HG02938 (cell line): ENCODE measurements around the gene TAX1BP1.

Source experiments
- ATAC-seq: cut with Tn5 transposase; IDR thresholded peaks from one replicate; pipeline ENCODE4 v1.9.1; 2021; ENCODE audit warnings: mild to moderate bottlenecking, moderate library complexity; ENCODE audit not compliant: unreplicated experiment

The TAX1BP1 gene

DNA sequence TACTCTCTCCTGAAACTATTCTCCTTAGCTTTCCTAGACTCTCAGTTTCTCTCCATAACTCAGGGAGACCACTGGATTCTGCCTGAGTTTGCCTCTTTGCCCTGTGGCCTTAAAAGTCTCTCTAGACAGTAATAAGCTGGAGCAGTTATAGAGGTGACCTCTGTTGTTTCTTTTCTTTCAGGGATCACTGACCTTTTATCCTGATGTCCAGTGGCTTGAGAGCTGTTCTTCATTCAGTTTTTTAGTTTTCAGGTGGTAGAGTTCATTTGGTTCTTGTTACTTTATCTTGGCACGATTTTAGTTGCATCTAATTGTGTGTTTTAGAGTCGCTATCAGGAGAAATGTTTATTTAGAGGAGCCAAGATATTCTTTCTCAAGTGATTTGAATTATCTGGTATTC is 37.7 kb downstream of the TAX1BP1 start:
- ATAC-seq: no peak

DNA sequence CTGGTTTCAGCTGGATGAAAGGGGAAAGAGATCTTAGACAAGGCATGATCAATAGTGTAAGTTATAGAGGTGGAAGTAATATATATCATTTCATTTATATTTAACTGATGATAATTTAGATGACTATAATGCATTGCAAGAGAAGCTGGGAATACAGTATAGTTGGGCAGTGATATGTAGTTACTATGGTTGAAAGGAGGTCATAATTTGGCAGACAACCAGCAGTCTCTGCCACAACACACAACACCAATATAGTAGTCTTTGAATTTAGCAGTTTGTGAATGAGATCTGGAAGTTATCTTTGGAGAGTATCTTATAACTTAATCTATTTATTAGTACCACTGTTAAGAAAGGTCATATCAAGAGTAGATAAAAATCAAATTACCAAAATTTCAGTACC is 39.9 kb downstream of the TAX1BP1 start:
- ATAC-seq: no peak

DNA sequence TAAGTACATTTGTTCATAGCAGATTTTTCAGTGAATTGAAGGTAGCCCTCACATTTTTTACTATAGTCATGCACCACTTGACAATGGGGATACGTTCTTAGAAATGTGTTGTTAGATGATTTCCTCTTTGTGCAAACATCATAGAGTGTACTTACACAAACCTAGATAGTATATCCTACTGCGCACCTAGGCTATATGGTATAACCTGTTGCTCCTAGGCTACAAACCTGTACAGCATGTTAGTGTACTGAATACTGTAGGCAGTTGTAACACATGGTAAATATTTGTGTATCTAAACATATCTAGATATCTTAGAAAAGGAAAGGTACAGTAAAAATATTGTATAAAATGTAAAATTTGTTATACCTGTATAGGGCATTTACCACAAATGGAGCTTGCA is 41.2 kb downstream of the TAX1BP1 start:
- ATAC-seq: no peak

DNA sequence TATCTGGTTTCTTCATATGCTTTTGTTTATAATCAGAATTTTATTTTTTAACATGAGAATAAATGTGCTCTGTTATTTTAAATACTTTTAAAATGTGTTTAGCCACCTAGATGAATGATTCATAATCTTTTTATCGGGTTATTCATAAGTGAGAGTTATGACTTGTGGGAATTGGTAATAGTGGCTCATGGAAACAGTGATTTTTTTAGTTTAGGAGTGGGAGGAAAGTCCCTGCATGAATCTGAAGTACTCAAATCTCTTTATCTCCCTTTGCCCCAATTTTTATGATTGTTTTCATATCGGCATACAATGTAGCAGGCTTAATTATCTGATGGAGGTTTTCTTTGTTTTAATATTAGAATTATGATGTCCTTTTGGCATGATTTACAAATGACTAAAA is 42.9 kb downstream of the TAX1BP1 start:
- no peak for ATAC-seq

DNA sequence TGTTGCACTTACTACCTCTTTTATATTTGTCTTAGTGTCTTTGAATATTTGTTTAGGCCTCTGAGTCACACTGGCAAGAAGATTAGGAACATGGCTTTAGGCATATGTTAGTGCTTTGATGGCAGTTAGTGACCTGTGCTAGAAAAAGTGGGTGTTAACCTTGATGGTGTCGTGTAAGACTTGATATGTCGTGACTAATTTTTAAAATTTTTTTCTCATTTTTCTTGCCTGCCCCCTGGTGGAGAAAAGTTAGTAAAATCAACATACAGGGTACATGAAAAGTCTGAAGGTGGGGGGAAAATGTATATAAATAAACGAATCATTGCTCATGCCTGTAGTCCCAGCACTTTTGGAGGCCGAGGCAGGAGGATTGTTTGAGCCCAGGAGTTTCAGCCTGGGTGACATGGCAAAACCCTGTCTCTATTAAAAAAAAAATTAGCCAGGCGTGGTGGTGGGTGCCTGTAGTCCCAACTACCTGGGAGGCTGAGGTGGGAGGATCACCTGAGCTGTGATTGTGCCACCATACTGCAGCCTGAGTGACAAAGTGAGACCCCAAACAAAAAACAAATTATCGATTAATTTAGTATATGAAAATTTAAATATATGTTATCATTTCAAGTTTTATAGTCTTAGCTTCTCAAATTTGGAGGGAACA is 44.6 kb downstream of the TAX1BP1 start:
- ATAC-seq: no peak

DNA sequence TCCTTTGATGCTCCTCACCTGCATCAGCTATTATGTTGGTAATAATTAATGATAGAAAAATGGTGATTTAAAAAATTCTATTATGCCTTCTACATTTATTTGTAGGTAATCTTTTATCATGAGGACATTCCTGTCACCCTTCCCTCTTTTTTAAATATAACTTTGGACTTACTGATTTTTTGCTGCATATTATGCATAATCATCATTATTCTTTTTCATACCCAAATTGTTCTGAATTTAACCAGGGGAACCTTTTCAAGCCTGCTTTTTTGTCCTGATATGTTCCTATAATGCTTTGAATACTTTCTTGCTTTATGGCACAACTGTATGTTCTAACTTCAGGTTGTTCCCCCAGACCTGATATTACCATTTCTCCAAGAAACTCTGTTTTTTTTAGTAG is 48.5 kb downstream of the TAX1BP1 start:
- ATAC-seq: no peak

DNA sequence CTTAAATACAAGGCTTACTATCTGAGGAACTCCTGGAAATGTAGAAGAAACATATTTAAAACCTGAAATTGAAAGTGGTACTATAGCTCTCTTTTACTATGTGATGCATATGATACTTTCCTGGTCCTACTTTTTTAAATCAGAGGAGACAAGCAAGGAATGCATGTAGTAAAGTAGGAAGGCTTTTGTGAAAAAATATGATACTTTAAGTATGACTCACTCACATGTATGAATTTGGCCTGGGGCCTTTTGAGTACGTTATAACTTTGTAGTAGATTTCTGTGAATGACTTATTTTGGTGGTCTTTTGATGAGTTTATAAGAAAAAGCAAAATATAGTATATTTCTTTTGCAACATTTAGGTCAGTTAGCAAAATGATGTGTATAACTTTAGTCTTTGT is 53.8 kb downstream of the TAX1BP1 start:
- no peak for ATAC-seq

DNA sequence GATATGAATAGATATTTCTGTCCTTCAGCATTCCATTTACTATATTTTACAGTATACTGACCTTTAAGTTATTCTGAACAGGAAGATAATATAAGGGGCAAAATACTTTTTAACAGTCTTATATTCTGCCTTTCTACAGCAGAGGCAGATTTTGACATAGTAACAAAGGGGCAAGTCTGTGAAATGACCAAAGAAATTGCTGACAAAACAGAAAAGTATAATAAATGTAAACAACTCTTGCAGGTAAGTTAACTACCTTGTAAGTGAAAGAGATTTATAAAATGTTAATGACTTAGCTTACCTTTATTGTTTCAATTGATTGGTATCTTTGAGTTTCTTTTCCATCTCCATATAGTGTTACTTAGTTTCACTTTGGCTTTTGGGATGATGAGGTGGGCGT is 56.0 kb downstream of the TAX1BP1 start:
- ATAC-seq: no peak

DNA sequence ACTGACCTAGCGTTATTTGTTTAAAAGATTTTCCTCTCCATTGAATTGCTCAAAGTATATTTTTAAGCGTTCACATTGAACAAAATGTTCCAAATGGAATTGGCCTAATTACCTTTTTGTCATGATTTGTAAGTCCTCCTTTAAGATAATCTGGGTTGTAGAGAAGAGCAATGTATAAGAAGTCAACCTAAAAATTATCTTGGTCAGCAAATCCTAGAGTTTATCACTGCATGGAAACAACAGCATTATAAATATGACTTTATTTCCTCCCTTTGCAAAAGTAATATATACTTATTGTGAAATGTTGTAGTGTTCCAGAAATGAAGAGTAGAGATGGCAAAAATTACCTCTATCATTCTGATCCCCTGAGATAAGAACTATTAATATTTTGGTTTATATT is 59.2 kb downstream of the TAX1BP1 start:
- no peak for ATAC-seq

DNA sequence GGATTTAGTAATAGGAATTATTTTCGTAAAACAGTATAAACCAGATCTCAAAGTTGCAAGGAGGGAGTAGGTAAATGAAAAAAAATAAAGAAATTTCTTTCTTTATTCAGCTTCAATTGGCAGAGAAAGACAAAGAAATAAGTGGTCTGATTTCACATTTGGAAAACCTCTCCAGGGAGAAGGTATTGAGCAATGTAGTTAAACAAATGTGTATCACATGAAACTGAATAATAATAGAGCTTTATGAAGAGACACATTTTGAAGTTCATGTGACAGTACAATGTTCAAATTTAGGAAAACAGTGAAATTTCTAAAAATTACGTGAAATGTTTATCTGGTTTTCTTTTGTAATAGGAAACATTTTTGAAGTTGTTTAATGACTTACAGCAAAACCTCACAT is 63.0 kb downstream of the TAX1BP1 start:
- ATAC-seq: no peak

DNA sequence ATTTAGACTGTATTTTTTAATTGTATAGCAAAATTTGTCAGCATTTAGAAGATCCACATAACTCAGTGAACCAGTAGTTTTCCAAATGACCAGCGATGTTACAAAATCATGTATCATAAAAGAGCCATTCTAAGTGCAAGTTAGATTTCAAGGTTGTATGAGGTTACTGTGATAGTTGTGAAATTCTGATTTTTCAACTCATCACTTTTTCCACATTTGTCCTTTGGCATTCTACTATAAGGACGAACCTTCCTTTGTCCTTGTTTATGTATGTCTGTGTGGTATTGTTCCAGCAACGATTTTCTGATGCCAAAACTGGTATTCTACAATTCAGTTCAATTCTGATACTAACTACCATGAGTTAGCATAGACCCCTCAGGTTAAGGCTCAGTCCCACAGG is 64.2 kb downstream of the TAX1BP1 start:
- ATAC-seq: no peak

DNA sequence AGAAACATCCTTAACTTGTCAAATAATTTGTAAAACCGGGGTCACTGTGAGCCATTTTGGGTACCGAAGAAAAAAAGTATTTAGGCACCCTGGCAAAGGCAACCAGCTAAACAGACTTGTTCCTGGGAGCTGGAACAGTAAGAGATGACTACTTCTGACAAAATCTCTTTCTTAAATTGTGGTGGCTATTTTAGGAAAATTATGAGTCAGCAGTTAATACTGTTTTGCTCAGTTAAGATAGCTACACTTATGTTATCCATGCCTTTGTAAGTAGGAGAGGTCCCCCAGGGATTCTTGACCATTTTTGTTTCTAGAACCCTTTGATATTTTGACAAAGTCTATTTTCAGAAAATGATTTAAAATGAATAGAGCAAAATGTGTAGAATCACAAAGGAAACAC is 68.7 kb downstream of the TAX1BP1 start:
- no peak for ATAC-seq

DNA sequence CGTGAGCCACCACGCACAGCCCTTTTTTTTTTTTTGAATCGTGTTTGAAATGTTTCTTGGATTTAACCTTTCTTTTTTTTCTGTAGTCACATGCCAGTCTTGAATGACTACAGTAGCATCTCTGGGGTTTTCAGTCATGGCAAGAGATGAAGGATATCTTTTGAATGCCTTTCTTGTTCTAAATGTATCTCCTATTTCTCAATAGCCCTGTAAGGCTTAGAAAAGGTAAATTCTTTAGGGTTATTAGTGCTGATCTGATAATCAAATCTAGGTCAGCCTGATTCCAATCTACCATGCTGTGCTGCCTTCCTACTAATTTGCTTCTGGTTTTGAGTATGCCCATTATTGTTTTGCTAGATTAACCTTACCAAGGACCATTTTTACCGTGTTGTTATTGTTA is 70.2 kb downstream of the TAX1BP1 start:
- no peak for ATAC-seq

DNA sequence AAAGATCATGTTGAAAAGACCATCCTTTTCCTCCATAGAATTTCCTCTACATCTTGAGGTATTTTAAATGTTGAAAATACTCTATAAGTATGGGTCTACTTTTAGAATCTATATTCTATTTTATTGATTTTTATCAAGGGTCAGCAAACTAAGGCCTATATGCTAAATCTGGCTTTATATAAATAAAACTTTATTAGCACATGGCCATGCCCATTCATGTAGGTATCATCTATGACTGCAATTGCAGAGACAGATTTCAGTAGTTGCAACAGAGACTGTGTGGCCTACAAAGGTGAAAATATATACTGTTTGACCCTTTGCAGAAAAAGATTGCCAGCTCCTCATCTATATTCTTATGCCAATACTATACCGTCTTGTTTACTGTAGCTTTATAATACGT is 72.7 kb downstream of the TAX1BP1 start:
- no peak for ATAC-seq

DNA sequence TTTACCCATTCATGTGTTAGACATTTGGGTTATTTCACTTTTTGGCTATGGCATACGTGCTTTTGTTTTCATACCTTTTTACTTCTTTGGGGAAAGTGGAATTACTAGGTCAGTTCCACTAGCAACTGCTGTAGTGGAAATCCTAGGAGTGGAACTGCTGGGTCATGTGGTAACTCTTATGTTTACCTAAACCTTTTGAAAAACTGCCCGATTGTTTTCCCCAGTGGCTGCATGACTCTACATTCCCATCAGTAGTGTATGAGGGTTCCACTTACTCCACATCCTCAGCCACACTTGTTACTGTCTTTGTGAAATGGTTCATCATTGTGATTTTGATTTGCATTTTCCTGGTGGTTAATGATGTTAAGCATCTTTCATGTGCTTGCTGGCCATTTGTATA is 82.3 kb downstream of the TAX1BP1 start:
- ATAC-seq: no peak

DNA sequence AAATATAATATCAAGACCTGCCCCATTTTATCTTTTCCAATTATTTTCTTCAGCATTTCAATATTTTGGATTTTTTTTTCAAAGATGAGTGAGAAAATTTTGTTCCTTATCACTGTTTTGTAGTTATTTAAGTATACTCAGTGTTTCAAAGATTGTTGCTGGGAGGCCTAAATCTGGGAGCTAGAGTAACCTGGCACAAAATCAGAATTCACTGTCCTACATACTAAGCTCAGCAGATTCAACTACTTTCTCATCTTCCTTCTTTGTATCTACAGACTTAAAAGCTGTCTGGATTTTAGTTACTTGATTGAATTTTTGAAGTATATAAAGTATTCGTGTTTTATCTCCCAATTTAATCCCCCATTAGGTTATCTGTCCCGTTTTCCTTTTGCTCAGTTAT is 85.9 kb downstream of the TAX1BP1 start:
- no peak for ATAC-seq

DNA sequence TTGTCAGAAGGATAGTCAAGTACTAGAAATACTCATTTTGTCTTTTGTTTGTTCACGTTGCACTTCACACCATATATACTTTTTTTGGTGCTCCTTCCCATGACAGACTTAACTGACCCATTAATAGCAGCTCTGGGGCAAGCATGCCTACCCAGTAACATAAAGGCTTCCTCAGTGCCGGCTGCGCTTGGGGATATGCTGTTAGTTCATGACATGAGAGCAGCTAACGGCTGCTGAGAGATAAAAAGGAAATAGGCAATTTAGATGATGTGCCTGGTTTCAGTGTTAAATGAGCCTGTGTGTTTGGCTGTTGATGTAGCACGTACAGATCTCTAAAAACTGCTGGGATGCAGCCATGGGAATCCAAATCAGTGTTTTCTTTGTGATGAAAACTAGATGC is 86.4 kb downstream of the TAX1BP1 start:
- ATAC-seq: no peak

DNA sequence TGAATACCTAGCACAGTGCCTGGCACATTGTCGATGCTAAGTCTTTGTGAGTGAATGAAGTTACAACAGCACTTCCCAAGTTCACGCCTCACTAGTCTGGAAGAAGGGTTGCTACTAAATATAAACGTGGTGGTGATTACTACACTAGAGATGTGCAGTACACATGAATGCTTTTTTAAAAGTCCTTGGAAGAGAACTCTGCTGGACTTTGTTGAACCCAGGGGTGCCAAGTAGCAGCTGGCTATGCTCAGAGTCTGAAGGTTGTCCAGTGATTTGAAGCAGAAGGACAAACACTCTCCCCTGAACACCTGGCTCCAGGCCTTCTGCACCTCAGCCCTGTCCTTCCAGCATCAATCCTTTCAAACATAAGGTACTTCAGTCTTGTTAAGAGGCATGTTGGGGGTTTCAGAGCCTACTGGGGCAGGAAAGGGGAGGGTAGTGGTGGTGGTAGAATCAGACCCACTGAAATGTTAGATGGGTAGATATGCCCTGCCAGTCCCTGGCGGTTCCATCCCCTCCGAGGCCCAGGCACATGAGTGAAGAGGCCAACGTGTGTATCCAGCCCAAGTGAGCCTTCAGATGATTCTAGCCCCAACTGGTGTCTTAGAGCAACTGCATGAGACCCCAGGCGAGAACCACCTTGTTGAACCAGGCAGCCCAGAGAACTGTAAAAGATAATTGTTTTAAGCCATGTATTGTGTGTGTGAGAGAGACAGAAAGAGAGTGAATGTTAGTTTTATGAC is 94.4 kb downstream of the TAX1BP1 start:
- ATAC-seq: no peak

DNA sequence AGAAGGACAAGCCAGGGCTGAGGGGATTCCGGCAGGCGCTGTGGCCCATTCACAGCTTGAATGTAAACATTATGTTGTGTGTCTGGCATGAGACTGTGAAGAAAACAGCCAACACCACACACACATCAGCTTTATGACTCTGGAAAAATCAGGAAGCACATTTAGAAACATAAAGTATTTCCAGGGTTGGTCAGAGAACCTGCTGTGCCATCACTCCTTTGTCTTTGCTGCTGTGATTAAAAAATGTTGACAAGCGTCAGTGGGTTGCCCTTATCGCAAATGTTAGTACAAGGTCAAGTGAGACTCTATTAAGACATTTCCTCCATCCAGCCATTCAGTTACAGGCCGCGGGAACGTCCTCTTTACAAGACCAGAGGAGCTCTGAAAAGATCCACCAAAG is 95.4 kb downstream of the TAX1BP1 start:
- no peak for ATAC-seq

DNA sequence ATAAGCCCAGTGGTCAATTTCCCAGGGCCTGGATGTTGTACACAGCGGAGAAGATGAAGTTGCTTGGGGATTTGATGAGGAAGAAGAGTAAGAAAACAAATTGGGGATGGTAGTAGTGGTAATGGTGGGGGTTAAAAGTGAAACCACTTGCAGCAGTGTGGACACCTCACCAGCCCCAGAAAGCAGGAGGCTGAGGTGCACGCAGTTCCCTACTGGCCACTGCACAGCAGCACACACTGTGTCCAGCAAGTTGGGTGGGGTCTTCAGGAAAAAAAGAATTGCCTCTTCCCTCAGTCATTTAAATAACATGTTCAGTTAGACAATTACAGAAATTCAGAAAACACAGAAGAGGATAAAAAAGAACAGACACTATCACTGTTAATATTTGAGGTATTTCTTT is 96.6 kb downstream of the TAX1BP1 start:
- ATAC-seq: no peak

DNA sequence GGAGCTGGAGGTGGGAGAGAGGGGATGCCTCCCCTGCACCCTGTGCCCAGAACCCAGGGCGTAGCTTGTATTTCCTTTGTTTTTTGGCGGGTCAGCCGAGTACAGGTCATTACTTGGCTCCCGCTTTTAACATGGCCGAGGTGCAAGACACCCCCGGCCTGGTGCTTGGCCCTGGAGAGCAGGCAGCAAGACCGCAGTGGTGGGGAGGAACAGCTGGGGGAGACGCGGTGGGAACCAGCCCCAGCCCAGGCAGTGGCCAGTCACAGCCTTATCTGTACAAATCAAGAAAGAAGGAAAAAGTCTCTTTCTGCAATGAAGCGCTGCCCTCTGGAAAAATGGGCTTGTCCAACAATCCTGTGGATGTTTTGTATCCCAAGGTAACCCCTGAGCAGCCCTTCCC is 99.1 kb downstream of the TAX1BP1 start:
- ATAC-seq: no peak

DNA sequence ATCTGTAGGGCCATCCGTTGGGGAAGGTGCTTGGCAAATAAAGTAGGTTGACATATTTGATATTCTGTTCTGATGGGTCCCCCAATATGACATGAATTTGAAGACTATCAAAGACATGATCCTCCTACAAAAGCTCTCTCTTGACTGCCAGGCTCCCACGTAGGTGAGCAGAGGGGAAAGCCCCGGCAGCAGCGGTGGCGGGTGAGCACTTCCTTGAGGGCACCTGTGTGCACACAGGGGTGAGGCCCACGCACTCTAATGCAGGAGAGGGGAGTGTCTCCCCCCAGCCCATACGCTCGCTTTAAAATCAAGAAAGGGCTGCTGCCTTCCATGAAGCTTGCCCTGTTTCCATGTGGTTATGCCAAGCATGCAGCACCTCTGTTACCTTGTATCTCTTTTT is 100.4 kb downstream of the TAX1BP1 start:
- ATAC-seq: no peak
